NCI-H128 (cell line): ENCODE data around the gene TRPM7.
"Not testable (repeated sequence)": the region's sequence is repeated elsewhere in the genome, so short reads cannot be mapped to it uniquely, and the experiment has no call there.

ENCODE experiments used
- DNase-seq: peaks from one replicate; lab custom pipeline; 2025; ENCODE audit not compliant: unreplicated experiment; lab: John Stamatoyannopoulos, UW

The TRPM7 gene

GRCh38 chr15:50686469-50687301, at the start of gene TRPM7:
TSS of gene TRPM7 (minus strand) at chr15:50686797. CDS start at chr15:50686533, 264 bp downstream.
- peak; percentile 64 for DNase-seq

GRCh38 chr15:50735156-50735555, 48.6 kb upstream of the TRPM7 start:
- DNase-seq: no peak

GRCh38 chr15:50726315-50726714, 39.7 kb upstream of the TRPM7 start:
- no peak for DNase-seq

DNA sequence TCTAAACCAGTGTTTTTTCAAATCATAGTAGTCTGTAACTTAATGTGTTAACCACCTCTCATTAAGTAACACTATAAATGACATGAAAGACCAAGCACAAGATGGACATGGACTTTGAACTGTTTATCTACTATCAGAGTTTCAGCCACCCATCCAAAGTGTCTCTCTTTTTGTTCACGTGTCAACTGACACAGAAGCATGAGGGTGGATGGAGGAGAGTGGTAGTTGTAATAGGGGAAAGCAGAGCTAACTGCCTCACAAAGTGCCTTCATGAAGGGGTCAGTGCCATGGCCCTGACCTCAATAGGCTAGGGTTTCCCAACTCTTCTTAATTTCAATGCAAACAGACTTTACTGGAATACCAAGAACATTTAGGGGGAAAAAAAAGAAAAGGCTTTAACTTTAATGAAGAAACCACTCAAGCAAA, 32.1 kb upstream of the TRPM7 start:
- no peak for DNase-seq

DNA sequence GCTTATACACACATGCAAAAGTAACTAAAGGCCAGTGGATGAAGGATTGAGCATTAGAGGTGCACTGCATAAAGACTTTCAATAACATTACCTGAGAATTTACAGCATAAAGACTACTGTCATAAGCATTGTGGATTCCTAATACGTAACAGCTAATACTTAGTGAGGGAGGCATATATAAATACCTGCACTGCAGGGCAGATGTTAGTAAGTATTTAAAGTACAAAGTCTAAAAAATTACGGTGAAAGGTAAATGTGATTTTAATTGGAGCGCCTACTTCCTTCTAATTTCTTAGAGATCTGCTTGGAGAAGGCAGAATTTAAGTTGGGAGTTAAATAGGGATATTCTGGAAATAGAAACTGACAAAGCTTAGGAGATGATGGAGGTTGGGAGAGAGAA, 25.4 kb upstream of the TRPM7 start:
- DNase-seq: no peak

- DNase-seq: no peak
These were observed 24.0 kb upstream of the TRPM7 start for GRCh38 chr15:50710585-50710984.

GRCh38 chr15:50707878-50708427, 21.4 kb upstream of the TRPM7 start:
- DNase-seq: no peak

DNA sequence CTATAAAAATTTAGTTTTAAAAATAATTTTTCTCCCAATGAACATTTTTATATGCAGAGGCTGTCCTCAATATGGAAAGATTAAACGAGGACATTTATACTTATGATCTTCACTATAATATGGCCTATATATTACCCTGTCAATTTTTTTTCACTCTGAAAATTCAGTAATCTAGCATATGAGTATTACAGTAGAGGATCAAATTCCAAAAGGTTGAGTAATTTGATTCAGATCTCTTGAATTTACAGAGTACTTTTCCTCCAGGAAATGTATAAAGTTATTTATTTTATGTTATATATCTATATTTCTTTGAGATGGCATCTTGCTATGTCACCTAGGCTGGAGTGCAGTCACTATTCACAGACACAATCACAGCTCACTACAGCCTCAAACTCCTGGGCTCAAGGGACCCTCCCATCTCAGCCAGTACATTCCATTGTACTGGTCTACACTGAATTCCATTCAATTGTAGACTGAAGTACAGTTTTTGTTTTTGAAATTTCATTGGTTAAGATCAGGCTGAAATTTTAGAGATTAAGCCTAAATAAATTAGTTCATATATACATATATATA, 16.3 kb upstream of the TRPM7 start:
- no peak for DNase-seq

- no peak for DNase-seq
These were observed 11.5 kb upstream of the TRPM7 start for GRCh38 chr15:50698101-50698500.

DNA sequence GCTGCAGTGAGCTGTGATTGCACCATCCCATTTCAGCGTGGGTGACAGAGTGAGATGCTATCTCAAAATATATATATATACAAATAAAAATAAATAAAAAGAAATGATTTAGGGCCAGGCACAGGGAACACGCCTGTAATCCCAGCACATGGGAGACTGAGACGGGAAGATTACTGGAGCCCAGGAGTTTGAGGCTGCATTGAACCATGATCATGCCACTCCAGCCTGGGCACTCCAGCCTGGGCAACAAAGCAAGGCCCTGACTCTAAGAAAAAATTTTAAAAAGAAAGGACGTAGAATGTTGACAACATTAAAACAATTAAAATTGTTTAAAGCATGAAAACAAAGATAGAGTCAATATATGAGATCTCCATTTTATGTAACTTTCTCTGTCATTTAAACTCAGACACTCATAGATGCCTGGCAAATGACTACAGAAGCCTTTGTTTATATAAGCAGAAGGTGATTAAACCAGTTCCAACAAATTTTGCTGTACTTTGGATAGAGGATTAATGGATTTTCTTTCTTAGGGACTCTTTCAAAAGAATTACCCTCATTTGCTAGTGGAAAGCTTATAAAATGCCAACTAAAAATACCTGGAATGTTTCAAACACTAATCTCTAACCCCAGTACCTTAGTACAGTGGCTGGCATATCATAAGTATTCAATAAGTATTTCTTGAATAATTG, 10.7 kb upstream of the TRPM7 start:
- DNase-seq: no peak

- DNase-seq: not testable (repeated sequence)
These were observed 8.1 kb upstream of the TRPM7 start for GRCh38 chr15:50694634-50695165.

DNA sequence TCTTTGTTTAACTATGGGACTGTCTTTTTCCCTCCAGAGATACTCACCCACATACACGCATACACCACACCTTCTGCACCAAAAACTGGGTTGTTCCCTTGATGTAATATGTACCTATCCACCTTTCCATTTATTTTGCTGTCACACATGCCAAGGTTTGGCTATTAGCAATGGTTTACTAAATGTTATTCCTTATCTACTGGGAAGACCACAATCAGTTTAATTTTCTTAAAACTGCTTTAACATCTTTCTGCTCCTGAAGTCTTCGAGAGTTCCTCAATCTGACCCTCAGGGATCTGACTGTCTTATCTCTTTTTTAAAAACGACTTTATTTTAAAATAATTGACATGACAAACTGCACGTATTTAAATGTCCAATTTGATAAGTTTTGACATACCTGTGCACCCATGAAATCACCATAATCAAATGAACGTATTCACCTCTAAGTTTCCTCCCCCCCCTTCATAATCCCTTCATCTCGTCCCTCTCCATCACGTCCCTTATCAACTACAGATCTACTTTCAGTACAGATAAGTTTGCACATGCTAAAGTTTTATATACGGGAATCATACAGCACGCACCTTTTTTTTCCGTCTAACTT, 805 bp upstream of the TRPM7 start:
- no peak for DNase-seq

DNA sequence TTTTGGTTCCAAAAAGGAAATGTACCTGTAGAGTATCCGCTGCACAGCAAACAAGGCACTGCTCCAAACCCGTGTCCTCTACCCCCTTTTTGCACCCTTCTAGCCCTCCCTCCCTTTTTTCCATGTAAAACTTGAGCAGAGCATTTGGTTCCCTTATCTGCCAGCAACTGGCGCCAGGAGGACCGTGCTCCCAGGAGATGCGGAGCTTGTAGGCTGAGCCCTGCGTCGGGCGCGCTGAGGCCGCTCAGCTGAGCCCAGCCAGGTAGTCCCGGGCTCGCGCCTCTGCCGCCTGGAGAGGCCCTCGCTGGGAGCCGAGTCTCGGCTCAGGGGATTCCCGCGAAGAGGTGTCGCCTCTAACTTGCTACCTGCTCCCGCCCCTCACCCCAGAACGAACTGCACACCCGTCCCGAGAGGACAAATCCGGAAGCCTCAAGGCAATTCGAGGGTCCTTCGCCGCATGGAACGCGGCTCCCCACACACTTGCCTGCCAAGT, 575 bp downstream of the TRPM7 start:
- DNase-seq: no peak

GRCh38 chr15:50685191-50685975, 1.2 kb downstream of the TRPM7 start:
- DNase-seq: no peak

DNA sequence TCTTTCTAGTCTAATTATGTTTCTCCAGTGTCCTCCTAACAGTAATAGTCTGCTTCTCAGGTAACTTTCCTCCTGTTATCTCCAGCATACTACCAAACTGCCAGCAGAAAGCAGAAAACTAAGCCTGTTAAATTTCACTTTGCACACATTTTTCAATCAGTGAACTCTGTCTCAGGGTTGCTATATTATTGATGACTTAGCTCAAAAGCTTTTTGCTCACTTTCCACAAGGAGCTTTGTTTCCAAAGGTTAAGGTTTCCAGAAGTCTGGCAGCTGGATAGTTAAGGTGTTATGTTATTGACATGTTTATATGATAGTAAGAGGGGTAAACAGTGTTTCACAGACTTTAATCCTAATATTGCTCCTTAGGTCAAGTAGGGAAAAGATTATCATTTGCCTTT, 5.1 kb downstream of the TRPM7 start:
- no peak for DNase-seq

DNA sequence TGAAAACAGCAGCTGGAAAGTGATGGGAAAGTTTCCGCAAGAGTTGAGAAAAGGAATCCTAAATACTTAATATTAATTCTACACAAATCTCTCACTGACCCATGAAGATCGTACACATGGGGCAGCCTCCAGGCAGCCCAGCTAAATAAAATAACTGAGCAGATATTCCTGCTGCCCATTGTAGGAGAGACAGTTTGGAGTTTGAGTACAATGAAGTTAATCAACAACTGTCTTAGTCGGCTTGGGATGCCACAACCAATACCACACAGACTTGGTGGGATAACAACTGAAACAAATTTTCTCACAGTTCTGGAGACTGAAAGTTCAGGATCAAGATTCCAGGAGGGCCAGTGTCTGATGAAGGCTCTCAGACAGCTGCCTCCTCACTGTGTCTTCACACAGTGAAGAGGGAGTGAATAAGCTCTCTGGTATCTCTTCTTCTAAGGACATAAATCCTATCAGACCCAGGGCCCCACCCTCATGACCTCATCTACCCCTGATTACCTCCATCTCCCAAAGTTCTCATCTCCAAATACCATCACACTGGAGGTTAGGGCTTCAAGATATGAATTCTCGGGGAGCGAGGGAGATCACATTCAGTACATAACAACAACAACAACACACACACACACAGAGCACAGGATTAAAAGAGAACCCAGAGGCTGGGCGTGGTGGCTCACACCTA, 9.7 kb downstream of the TRPM7 start:
- no peak for DNase-seq

DNA sequence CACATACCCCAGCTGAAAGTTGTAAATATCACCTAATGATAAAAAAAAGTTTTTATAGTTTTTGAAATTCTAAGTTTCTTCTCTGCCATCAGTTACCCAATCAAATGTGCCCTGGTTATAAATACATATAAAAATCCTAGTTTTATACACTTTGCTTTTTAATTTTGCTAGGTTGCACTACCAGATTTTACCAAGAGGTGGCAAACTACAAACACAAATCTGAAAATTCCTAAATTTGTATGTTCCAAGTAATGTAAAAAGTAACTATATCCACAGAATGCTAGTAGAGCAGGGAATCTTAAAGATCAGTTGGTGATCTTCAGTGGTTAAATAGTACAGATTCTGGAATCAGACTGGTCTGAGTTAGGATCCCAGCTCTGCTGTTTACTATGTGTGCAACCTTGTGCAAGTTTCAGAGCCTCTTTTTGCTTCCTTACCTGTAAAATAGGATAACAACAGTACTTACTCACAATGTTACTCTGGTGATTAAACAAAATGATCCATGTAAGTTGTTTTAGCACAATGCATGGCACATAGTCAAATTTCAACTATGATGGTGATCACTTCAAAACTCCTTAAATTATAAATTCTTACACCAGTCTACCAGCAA, 11.0 kb downstream of the TRPM7 start:
- no peak for DNase-seq

DNA sequence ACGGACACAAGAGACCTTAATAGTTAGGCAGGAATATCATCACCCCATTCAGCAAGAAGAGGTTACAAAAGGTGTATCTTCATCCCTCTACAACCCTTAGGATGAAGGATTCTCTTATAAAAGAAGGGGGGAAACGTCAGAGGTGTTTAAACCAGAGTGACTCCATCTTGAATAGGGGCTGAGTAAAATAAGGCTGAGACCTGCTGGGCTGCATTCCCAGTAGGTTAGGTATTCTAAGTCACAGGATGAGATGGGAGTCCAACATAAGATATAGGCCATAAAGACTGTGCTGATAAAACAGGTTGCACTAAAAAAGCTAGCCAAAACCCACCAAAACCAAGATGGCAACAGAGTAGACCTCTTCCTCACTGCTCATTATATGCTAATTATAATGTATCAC, 16.5 kb downstream of the TRPM7 start:
- DNase-seq: no peak

GRCh38 chr15:50669611-50670010, 17.0 kb downstream of the TRPM7 start:
- no peak for DNase-seq
